ENCODE measurements around the gene ARL4C.

The ARL4C gene

DNA sequence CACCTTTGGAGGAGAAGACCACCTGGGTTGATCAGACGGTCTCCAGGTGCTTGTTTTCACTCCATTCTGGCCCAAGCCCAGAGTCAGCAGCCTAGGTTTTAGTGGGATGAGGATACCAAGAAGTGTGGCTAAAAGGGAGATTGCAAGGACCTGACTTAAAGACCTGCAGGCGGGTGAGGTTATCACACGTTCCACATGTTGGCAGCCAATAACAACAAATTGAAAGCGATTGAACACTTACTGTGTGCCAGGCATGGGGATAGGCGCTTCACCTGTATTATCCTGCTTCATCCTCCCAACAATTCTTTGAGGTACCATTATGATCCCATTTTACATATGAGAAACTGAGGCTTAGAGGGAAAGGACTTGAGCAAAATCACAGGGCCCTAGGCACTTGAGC lies 5.0 kb downstream of the ARL4C start:
- TF ChIP-seq, protein P1, sequence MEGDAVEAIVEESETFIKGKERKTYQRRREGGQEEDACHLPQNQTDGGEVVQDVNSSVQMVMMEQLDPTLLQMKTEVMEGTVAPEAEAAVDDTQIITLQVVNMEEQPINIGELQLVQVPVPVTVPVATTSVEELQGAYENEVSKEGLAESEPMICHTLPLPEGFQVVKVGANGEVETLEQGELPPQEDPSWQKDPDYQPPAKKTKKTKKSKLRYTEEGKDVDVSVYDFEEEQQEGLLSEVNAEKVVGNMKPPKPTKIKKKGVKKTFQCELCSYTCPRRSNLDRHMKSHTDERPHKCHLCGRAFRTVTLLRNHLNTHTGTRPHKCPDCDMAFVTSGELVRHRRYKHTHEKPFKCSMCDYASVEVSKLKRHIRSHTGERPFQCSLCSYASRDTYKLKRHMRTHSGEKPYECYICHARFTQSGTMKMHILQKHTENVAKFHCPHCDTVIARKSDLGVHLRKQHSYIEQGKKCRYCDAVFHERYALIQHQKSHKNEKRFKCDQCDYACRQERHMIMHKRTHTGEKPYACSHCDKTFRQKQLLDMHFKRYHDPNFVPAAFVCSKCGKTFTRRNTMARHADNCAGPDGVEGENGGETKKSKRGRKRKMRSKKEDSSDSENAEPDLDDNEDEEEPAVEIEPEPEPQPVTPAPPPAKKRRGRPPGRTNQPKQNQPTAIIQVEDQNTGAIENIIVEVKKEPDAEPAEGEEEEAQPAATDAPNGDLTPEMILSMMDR (IDR thresholded peaks at IDR 0.05; ENCODE audit: borderline replicate concordance, insufficient read depth, low read depth, low read length): no peak

DNA sequence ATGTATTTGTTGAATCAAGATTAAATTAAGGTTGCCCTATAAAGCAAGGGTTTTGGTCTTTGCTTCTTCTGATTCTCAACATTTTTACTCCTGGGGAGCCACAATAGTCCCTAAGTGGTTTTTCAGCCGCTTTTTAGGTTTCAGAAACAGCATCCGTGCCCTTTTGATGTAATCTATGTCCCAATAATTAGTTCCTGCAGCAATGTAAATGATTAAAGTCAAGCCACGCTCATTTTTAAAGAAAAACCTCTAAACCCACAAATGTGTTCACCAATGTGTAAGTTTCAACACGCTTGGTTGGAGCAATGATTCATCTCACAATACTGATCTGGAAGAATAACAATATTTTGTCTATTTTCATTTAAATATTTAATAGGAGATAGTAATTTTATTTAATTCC lies 5.6 kb downstream of the ARL4C start:
- no peak overlapping the region for H3K4me3 ChIP-seq (ENCODE audit: low read depth, low read length)
- TF ChIP-seq, protein P1 (IDR thresholded peaks at IDR 0.05; ENCODE audit: borderline replicate concordance, insufficient read depth, low read depth, low read length): no peak

More for the DNA sequence above, 5.0 kb downstream of the ARL4C start:
- no peak overlapping the region for H3K4me3 ChIP-seq (ENCODE audit: low read depth, low read length)

DNA sequence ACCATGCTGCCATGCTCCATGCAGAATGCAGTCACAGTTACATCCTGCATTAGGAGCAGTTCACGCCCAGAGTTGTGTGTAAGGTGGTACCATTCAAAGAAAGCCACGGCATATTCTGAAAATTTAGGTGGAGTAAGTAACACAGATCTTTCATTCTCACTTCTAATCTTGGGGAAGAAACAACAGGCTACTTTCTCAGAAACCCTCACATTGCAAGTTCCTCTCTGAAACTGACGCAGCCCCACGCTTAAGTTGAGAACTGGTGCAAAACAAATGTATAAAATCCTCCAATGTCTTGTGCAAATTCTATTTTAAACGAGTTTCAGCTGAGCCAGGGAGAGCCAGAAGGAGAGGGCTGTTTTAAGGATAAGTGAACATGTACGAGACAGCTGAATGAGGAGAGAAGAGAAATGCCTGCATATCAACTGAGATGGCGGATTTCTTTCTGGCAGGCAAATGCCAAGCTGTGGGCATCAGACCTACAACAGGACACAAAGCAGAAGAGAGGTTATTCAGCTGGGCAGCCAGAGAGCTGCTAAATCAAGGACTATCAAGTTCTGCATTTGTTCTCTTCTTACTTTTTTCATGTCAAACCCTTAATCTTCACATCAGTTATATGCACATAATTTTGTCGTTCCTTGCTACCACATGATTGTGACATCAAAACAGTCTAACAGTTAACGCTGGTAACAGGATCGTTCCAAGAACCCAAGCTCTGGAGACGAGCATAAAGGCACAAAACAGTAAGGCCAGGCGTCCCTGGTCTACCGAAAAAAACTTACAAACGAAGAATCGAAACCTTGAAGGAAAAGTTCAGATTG lies 6.4 kb downstream of the ARL4C start:
- TF ChIP-seq, protein P1 (IDR thresholded peaks at IDR 0.05; ENCODE audit: borderline replicate concordance, insufficient read depth, low read depth, low read length): no peak
- no peak overlapping the region for H3K4me3 ChIP-seq (ENCODE audit: low read depth, low read length)

DNA sequence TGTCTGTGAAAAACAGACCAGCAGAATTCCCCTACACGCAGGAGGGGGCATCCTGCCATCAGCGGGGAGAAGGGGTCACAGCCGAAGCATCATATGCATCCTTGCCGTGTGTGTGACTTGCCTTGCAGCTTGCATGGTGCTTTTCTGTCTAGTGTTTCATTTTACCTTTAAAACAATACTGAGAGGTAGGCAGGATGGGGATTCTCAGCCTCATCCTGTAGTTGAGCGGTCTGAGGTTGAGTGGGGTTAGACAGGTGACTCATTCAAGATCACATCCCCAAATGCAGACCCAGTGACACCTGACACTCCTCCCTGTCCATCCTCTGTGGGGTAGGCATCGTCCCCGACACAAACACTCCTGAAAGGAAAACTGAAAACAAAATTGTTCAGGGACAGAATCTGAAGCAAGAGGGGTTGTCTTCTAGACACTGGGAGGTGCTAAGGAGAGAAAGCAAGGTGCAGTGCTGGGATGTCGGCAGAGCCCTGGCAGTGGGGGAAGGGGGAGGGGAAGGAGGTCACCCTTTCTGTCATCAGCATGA lies 7.9 kb downstream of the ARL4C start:
- no peak overlapping the region for H3K4me3 ChIP-seq (ENCODE audit: low read depth, low read length)
- TF ChIP-seq, protein P1 (IDR thresholded peaks at IDR 0.05; ENCODE audit: borderline replicate concordance, insufficient read depth, low read depth, low read length): no peak

DNA sequence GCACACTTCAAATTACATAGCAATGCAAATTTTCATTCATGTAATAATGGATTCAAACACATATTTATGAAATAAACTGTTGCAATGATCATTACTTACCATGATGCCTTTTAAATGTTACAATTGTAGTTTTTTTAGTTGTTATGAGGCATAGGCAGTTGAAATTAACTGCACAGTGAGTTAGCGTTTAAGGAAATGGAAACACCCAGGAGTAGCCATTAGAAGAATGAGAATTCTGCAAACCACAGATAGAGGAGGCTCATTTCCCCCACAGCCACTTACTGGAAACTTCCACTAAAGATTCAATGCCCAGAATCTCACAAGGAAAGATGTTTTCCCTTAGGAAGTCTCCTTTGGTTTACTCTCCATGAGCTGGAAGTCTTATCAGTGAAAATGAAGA lies 8.4 kb downstream of the ARL4C start:
- TF ChIP-seq, protein P1 (IDR thresholded peaks at IDR 0.05; ENCODE audit: borderline replicate concordance, insufficient read depth, low read depth, low read length): no peak
- no peak overlapping the region for H3K4me3 ChIP-seq (ENCODE audit: low read depth, low read length)

DNA sequence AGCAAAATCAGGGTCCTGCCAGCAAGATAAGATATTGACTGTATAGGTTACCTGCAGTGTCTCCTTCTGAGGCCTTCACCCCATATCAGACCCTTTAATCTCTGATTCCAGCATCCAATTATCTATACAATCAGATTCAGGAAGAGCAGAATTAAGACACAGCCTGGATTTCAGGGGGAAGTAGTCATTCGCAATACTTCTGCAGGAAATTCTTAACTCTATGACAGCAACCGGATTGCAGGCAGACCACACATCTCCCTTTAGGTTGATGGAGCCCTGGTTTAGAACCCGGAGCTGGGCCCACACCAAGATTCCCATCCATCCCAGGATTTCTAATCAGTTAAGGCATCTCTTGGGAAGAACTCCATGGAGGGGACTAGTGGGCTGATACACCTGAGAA lies 9.5 kb downstream of the ARL4C start:
- H3K4me3 ChIP-seq (ENCODE audit: low read depth, low read length): no peak overlapping the region
- TF ChIP-seq, protein P1 (IDR thresholded peaks at IDR 0.05; ENCODE audit: borderline replicate concordance, insufficient read depth, low read depth, low read length): no peak

Measured in GM12875 (cell line).